Suppressor macrophage (primary cell): Measurements from ENCODE around the gene PDZD2.
"Not testable (repeated sequence)": the region's sequence is repeated elsewhere in the genome, so short reads cannot be mapped to it uniquely, and the experiment has no call there.

Experiments
- DNase-seq, 4 experiments: peaks; one replicate each; pipeline ENCODE4 v3.0.0-alpha.2; 2020 to 2022

PDZD2 gene

DNA sequence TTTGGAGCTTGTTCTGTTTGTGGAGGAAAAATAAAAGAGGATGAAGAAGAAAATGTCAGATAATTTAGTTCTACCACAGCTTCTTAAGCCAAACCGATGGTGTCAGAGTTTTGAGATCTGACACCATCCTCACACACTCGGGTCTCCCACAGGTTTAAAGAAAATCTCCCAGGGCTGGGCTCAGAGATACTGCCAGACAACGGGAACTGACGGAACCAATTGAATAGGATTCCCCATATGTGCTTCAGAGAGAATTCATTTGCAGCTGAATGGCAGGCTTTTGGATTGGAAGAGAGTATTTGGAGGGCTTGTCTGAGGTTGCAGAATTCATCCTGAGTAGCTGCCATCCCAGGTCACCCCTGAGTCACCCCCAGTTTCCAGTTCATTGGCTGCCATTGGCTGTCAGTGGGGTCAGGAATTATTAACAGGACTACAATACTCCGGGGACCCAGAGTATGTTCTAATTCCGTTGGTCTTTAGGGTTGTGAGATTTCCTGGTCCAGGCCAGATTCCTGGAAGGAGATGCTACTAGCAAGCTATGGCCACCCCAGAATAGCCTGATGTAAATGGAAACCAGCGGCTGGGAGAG lies 131.3 kb downstream of the PDZD2 start:
- no peak for DNase-seq

DNA sequence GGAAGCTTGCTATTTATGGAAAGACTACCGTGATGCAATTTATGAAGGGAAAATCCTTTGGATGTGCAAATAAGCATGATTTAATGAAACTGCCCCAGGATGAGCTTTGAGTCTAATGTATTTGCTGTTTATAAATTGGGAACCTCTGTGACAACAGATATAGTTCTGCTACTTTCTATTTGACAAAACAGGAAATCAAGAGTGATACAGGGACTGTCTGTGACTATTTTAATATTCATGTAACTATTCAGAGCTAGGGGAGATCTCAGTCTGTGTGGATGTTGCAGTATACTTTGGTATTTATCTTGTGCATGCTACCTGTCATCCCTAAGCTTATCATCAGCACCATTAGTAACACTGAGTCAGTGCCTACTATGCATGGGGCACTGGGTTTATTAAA lies 132.1 kb downstream of the PDZD2 start:
- DNase-seq = peak in 1 of 4 experiments; percentile 58

DNA sequence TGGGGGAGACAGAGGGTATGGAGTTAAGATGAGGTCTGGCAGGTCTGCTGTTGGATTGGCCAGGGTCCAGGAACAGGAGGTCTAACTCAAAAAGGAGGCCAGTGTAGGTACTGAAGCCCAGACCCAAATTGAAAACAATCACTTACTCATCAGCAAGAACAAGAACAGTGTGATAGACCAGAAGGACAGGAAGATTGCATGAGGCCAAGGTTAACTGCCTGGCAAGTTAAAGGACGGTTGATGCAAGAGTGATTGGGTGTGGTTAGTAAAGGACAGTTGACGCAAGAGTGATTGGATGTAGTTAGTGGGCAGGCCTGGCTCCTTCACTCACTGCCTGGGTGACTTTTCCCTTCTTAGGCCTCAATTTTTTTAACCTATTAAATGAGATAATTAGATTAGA lies 132.6 kb downstream of the PDZD2 start:
- DNase-seq = no peak

DNA sequence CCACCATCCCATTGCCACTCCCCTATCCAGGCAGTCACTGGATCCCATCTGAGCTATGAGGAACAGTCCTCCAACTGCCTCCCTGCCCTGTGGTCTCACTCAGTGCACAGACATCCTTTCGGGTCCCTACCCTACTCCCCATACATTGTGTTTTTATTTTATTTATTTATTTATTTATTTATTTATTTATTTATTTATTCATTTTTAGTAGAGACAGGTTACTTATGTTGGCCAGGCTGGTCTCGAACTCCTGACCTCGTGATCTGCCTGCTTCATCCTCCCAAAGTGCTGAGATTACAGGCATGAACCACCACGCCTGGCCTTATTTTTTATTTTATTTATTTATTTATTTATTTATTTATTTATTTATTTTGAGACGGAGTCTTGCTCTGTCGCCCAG lies 137.4 kb downstream of the PDZD2 start:
- DNase-seq = not testable (repeated sequence)

DNA sequence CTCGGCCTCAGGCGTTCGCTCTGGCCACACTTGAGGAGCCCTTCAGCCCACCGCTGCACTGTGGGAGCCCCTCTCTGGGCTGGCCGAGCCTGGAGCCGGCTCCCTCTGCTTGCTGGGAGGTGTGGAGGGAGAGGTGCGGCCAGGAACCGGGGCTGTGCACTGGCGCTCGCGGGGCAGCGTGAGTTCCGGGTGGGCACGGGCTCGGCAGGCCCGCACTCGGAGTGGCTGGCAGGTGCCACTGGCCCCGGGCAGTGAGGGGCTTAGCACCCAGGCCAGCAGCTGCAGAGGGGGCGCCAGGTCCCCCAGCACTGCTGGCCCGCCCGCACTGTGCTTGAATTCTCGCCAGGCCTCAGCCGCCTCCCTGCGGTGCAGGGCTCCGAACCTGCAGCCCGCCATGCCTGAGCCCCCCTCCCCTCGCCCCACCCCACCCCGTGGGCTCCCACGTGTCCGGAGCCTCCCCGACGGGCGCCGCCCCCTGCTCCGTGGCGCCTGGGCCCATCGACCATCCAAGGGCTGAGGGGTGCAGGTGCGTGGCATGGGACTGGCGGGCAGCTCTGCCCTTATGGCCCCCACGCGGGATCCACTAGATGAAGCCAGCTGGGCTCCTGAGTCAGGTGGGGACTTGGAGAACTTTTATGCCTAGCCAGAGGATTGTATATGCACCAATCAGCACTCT lies 138.2 kb downstream of the PDZD2 start:
- DNase-seq = no peak

DNA sequence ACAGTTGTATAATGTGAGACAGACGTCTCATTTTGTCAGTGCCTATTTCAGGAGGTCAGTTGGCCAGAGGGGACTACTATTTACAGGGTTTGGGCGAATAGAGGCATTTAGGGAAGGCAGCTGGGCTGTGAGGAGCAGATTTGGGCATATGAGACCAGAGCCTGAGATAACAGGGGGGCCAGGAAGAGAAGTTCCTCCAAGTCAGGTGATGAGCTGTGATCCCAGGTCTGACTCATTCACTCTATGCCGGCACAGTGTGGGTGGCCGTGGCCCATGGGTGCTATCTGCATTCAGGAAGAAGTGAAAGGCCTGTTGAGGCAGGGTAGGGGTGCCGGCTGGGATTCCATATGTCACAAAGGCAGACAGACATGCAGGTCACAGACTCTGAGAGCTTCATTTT lies 142.8 kb downstream of the PDZD2 start:
- DNase-seq = peak; percentile 61 to 83 (median 73)

DNA sequence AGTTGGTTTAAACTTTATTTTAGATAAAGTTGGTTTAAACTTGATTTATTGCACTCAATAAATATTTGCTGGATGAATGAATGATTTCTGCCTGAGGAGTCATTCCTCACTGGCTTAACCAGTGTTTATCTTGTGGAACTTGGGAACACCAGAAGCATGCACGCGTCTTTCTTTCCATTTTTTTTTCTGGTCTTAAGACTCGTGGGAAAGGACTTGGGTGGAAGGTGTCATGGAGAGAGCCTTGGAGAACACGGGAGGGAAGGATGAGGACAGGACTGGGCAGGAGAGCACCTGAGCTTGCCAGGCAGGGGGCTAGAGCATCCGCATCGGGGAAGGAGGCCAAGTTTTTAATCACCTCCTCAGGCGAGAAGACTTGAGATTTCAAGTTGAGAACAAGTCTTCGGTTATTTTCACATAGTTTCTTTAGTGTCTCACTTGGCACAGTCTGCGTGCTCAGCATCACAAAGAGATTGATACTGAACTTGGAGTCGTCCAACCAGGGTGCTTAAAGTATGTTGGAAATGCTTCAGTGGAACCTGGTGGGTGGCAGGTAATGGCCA lies 144.2 kb downstream of the PDZD2 start:
- DNase-seq = no peak

DNA sequence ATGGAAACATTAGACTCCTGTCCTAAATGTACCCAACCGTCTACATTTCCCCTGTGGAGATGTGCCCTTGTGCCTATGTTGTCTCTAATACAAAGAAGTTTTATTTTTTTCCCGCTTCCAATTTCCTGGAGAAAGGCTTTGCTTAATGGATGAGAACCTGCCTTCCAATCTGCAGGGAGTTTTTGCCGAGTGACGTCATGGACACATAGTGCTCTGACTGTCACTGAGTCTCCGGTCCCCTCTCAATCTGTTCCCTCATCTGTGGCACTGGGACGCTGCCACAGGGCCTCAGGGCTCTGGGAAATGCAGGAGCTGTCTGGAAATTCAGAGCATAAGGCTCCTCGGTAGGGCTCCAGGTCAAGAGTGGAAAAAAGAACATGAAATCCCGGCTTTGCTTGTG lies 144.8 kb downstream of the PDZD2 start:
- no peak for DNase-seq

DNA sequence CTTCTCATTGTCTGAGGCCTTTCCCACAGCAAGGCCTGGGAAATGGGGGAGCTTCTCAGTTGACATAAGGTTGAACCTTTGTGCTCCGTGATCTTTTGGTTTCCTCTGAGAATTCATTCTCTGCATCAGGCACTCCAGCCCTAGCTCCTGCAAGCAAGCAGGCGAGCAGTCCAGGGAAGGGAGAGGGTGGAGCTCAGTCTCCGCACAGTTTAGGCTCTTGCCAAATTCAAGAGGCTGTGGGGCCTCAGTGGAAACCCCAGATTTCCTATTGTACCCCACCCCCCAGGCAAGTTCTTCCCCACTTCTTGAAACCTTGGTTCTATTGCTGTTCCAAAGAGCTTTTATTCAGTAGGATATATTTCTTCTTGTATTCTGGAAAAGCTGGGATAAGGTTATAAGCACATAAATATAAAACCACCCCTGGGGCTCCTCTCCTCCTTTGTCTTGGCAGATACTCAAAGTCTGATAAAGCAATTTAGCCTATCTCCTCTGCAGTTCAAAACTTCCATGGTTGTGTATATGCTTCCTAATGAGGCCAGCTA lies 147.2 kb downstream of the PDZD2 start:
- no peak for DNase-seq

DNA sequence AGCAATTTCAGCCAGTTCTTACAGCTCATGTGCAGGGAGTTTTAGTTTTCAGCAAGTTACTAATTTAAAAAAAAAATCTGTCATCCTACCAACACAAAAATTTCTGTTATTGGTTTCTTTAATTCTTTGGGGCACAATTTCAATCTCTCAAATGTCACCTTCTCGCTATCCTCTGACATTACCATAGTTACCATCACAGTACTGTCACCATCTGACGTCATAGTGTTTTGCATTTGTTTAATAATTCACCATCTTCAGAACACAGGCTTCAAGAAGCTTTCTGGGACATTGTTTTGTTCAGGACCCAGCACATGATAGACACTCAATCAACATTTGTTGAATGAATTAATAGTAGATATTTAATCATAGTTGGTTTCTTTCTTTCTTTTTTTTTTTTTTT lies 155.1 kb downstream of the PDZD2 start:
- DNase-seq = no peak

DNA sequence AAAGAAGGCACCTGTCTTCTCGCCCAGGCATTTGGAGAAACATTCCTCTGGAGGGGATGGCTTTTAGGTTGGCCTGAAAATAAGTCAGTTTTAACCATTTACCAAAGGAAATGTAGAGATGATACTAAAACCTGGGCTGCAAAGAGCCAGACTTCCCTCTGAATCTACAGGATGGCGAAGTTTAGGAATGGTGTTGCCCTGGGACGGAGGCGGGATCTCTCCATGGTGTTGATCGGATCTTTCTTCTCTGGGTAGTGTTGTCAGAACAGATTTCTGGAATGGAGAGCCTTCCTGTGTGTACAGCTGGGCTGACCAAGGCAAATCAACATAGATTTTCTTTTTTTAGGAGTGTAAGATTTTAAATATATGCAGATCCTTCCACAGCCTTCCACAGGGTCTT lies 159.2 kb downstream of the PDZD2 start:
- DNase-seq = no peak

DNA sequence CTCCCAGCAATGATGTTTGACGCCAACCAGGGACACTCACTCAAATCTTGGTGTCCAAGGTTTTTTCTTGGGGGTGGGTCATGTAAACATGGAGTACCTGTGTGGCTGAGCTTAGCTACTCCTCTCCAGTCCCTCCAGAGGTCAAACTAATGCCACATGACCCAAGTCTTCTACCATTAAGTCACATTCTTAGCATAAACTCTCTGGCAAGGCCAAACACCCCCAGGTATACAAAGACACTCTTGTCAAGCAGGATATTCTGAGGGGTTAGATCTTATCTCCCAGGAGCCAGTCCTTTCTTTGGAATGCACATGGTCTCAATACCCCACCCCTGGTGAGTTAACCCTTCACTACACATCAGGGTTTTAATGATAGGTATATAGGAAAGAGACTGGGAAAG lies 161.4 kb downstream of the PDZD2 start:
- no peak for DNase-seq

DNA sequence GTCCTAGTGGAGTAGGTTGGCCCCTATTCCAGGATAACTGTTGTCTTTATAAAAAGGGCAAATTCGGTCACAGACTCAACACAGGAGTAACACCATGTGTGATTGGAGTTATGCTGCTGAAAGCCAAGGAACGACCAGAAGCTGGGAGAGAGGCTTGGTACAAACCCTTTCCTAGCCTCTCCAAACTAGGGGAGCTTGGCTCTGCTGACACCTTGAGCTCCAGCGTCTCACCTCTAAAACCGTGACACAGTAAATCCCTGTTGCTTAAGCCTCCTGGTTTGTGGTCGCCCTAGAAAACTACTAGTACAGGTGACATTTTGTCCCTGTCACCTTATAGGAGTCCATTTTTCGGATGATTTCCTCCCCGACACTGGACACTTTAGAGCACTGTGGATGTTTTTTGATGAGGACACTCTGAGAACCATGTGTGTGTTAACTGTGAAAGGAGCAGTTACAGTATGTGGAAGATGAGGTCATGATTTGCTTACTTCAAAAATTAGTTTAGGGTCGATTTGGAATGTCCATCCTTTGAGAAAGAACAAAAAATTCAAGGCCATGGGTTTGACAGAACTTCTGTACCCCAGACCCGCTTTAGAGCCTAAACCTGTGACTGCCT lies 167.0 kb downstream of the PDZD2 start:
- DNase-seq = no peak

DNA sequence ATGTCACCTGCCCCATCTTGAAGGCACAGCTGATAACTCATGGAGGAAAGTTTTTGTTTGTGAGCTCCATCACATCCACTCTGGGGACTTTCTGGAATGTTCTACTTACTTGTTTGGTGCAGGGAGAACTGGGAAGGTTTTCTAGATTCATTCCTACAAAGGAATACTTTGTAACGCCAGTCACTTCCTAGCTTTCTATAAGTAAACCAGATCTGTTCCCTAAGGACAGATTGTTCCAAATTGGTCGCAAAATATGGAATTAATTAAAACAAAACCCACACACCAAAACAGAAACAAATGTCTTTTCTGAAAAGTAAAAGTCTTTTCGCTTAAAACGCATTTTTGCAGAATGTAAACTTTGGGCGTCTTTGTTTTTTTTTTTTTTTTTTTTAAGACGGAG lies 167.6 kb downstream of the PDZD2 start:
- no peak for DNase-seq

DNA sequence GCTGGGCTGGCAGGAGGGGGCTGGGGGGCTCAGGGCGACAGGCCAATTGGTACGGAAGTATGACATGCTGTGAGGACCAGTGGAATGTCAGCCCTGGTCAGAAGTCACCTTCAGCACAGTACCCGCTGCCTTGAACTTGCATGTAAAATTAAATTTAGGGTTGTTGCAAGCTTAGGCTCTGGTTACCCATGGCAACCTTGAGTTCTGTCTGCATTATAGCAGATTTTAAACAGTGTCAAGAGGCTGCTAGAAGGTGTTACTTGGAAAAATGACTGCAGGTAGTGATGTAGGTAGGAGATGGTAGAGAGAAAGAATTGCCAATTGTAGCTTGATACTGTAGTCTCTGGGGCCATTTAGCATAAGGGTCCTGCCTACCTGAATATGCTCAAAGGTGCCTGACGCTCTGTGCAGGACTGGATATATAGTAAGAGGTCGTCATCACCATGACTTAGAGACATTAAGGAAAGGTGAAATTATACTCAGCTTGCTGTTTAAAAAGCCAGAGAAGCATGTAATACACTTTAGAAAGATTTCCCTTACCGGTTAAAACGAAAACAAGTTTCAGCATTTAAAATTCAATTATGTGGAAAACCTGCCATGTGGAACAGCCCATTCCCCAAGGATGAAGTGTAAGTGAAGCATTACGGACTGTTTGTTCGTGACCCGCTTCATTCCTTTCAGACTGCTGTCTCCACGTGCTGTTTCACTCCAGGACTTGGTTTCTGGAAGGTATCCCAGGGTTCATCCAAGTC lies 169.0 kb downstream of the PDZD2 start:
- DNase-seq = no peak

DNA sequence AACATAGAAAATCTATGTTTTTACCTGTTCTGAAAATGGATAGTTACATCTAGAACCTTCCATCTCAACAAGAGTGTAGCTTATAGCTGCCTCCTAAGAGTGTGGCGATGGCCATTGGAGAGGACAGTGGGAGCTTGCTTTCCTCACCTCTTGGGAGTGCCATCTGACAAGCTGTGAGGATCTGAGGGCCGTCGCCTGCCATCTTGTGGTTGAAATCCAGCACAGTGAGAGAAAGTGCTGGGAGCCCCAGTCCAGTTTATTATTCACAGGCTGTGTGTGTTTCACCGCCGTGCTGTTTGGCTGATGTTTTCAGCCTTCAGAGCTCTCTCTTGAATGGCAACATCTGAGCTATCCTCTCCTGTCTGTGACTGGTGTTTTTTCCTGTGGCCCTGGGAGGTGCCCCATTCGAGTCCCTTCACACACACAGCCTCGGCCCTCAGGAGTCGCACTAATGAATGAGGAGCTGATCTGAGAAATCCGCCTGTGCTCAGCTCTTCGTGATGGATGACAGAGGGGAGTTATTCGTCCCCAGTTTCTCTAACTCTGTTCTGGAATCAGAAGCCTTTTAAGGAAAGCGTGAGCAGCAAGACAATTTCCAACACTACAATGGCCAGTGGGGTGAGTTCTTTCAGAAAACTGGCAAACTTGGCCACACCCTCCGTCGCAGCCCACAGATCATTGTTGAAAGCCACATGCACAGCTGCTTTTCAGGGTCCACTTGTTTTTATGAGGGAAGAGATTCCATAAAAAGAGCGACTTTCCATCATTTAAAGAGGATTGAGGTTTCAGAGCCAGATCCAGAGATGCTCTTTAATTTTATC lies 170.3 kb downstream of the PDZD2 start:
- DNase-seq = peak; percentile 56 to 75 (median 68)

DNA sequence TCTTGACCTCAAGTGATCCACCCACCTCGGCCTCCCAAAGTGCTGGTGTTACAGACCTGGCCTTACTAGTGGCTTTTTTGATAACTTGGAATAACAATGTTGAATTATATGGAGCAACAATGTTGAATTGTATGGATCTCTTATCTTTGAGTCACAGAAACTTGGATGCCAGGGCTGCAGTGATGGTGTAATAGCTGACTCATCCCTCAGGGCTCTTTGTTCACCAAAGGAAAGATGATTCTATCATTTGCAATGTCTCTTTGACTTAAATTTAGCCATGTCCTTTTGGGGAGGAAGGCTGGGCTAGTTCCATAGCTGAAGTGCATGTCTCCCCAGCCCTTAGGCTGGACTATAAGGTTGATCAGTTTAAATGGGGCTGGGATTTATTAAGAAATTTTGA lies 172.3 kb downstream of the PDZD2 start:
- DNase-seq = peak; percentile 48 to 70 (median 61)

DNA sequence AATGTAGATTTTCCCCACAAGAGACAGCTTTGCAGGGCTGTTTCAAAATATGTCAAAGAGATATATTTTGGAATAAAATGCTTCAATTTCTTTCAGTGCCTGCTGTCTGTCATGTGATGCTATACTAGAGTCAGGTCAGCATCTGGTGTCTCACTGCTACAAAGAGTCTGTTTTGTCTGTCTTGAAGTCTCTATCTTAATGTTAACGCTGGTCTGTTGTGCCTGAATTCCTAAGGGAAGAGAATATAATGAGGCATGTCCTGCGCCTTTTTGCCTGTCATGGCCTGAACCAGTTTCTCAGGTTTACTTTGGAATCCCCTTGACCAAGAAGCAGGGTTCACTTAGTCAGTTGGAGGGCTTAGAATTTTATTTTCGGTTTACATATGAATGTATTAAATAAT lies 176.4 kb downstream of the PDZD2 start:
- DNase-seq = no peak

DNA sequence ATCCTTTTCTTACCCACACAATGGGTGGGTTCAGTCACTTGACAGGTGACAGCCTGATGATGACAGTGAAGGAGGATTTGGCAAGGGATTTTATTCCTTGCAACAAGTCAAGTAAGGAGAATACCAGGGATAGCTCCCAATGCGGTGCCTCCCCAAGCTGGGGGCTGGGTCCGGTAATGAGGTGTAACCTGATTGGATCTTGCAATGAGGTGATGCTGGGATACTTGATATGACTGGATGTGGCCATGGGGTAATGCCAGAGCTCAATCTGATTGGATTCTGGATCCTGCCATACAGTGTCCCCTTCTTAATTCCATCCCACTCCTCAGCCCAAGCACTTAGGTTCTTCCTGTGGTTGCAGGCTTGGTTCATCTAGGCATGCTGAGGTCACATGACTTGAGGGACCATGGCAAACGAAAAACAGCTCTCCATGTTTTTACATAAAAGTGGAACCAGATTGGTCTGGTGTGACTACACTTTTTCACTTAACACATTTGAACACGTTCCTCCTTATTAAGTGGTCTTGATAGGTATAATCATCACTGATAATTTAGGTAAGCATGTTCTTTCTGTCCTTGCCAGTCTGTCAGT lies 181.1 kb downstream of the PDZD2 start:
- no peak for DNase-seq

DNA sequence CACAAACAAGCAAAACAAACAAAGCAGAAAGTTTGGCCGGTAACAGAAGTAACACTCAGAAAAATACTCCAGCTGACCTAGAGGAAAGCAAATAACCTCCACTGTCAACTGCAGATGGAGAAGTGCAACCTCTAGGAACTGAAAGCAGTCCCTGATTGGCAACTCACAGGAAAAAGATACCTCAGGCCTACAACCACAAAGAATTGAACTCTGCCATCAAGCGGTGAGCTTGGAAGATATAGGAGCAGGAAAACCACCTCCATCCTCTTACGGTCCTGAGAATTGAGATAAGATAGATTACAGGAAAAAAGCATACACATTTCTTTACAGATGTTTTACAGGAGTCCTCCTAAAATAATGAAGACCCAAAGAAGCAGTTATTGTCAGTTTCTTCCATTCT lies 184.5 kb downstream of the PDZD2 start:
- DNase-seq = peak in 3 of 4 experiments; percentile 11 to 32 (median 13)

DNA sequence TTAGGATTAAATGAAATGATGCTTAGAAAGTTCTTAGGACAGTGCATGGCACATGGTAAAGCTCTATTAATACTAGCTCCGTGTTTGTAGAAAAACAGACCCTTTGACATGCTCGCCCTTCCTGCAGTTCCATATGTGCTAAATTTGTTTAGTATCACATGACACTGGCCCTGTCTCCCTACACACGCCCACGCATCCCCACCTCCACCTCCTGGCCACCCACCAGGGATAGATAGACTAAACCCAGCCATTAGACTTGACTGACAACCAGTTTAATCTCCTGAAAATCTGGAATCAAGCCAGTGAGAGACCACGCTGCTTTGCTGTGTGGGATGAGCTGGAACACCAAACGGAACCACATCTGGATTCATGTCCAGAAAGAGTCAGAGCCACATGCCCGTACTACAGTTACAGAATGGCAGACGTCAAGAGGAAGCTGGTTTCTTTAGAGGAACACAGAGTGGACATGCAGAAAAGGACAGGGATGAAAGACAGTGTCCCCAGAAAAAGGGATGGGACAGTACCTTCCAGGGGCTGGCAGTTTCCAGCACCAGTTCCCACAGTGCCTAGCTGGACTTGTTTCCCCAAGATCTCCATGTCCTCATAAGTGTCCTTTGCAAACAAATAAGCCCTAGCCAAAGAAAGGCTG lies 186.1 kb downstream of the PDZD2 start:
- peak; percentile 31 to 64 (median 37) for DNase-seq
